ENCODE measurements around the gene CORO1C. TPM values are rescaled to one million over a fixed set of nuclear protein-coding genes. Genes with fewer than 3 reads are reported as not detected.
A peak's percentile ranks its signal among the peaks of the same experiment; 100 is the strongest.

The CORO1C gene
- total RNA-seq, 1 donor from 2014 or later = 189 TPM

- DNase-seq (ENCODE audit: extremely low spot score in 2 of 2) = no peak
- Histone ChIP-seq H3K27me3 (no peaks in the 10 kb centered on the region), H3K4me3 (no peak overlapping the region), H3K27ac (peak overlapping the region; percentile 89), H3K9me3 (no peaks in the 10 kb centered on the region), H3K36me3 (no peaks in the 10 kb centered on the region), H3K4me1 (peaks cover 75% of the 10 kb centered on the region)
- intact Hi-C loops (cut with DNase I) = no loop called here
- no peak for TF ChIP-seq CTCF (IDR thresholded peaks at IDR 0.05)
- TF ChIP-seq POLR2A (IDR thresholded peaks at IDR 0.05) = no peak
- no peak for TF ChIP-seq POLR2AphosphoS5 (IDR thresholded peaks at IDR 0.05; ENCODE audit: insufficient read depth in 1 of 2, low read depth in 1 of 2)
Measured at GRCh38 chr12:108689314-108690190, 41.8 kb downstream of the CORO1C start.

GRCh38 chr12:108686780-108687179, 44.5 kb downstream of the CORO1C start:
- H3K4me1 ChIP-seq = peaks cover 57% of the 10 kb centered on the region
- peak overlapping the region; percentile 89 for H3K27ac ChIP-seq
- H3K27me3 ChIP-seq = no peaks in the 10 kb centered on the region
- no peaks in the 10 kb centered on the region for H3K36me3 ChIP-seq
- H3K4me3 ChIP-seq = no peak overlapping the region
- TF ChIP-seq POLR2AphosphoS5 (IDR thresholded peaks at IDR 0.05; ENCODE audit: insufficient read depth in 1 of 2, low read depth in 1 of 2) (no peak), CTCF (IDR thresholded peaks at IDR 0.05) (no peak), POLR2A (IDR thresholded peaks at IDR 0.05) (no peak)
- no peaks in the 10 kb centered on the region for H3K9me3 ChIP-seq
- no peak for DNase-seq (ENCODE audit: extremely low spot score in 2 of 2)
- intact Hi-C loops (cut with DNase I) = no loop called here

GRCh38 chr12:108685469-108686260, 45.7 kb downstream of the CORO1C start:
- no peaks in the 10 kb centered on the region for H3K9me3 ChIP-seq
- intact Hi-C loops (cut with DNase I) = no loop called here
- no peaks in the 10 kb centered on the region for H3K36me3 ChIP-seq
- no peak for TF ChIP-seq CTCF (IDR thresholded peaks at IDR 0.05)
- no peak for TF ChIP-seq POLR2AphosphoS5 (IDR thresholded peaks at IDR 0.05; ENCODE audit: insufficient read depth in 1 of 2, low read depth in 1 of 2)
- no peak for TF ChIP-seq POLR2A (IDR thresholded peaks at IDR 0.05)
- H3K4me3 ChIP-seq = no peak overlapping the region
- H3K27ac ChIP-seq = peak overlapping the region; percentile 57
- no peak for DNase-seq (ENCODE audit: extremely low spot score in 2 of 2)
- H3K27me3 ChIP-seq = no peaks in the 10 kb centered on the region
- peaks cover 46% of the 10 kb centered on the region for H3K4me1 ChIP-seq

GRCh38 chr12:108683906-108684556, 47.3 kb downstream of the CORO1C start:
- peaks cover 29% of the 10 kb centered on the region for H3K4me1 ChIP-seq

More at GRCh38 chr12:108683906-108684556, 47.3 kb downstream of the CORO1C start:
- Histone ChIP-seq H3K4me3 (no peak overlapping the region), H3K27me3 (no peaks in the 10 kb centered on the region), H3K9me3 (no peaks in the 10 kb centered on the region), H3K36me3 (no peaks in the 10 kb centered on the region), H3K27ac (peak overlapping the region; percentile 13)
- TF ChIP-seq CTCF (IDR thresholded peaks at IDR 0.05) (no peak), POLR2AphosphoS5 (IDR thresholded peaks at IDR 0.05; ENCODE audit: insufficient read depth in 1 of 2, low read depth in 1 of 2) (no peak), POLR2A (IDR thresholded peaks at IDR 0.05) (no peak)
- DNase-seq (ENCODE audit: extremely low spot score in 2 of 2) = no peak
- intact Hi-C loops (cut with DNase I) = no loop called here
